Measurements from ENCODE around the gene MIR17HG. TPM values are rescaled to one million over a fixed set of nuclear protein-coding genes. Genes with fewer than 3 reads are reported as not detected.
"Not testable (repeated sequence)": the region's sequence is repeated elsewhere in the genome, so short reads cannot be mapped to it uniquely, and the experiment has no call there.

Gene MIR17HG
- polyA plus RNA-seq, 1 donor from 2014 or later = 0.79 TPM

- Histone ChIP-seq H3K27ac (ENCODE audit: low read length) (no peak overlapping the region), H2AFZ (ENCODE audit: low read depth, low read length) (no peak overlapping the region), H3F3A (ENCODE audit: insufficient read depth, low read length, poor library complexity, severe bottlenecking) (no peaks in the 10 kb centered on the region), H3K4me2 (ENCODE audit: low read length) (peak overlapping the region; percentile 50), H3K4me3 (ENCODE audit: low read length) (peak overlapping the region; percentile 75), H3K79me2 (replicated peaks; ENCODE audit: insufficient read depth, low read length) (peaks cover 45% of the 10 kb centered on the region), H4K20me1 (ENCODE audit: insufficient read depth) (peaks cover 12% of the 10 kb centered on the region), H3K9me3 (ENCODE audit: low read length) (no peaks in the 10 kb centered on the region), H3K9ac (ENCODE audit: low read length) (no peak overlapping the region), H3K9me2 (ENCODE audit: insufficient read depth, low read length) (no peaks in the 10 kb centered on the region), H3K27me3 (ENCODE audit: insufficient read depth, low read depth, low read length) (no peaks in the 10 kb centered on the region), H3K36me3 (ENCODE audit: insufficient read depth, low read length) (peaks cover 7% of the 10 kb centered on the region)
- no peak for TF ChIP-seq RAD21 (conservative IDR thresholded peaks at IDR 0.05)
These were observed 3.6 kb downstream of the MIR17HG start for GRCh38 chr13:91351123-91351522.

GRCh38 chr13:91351980-91352379 is 4.5 kb downstream of the MIR17HG start:
- H3F3A ChIP-seq (ENCODE audit: insufficient read depth, low read length, poor library complexity, severe bottlenecking) = no peaks in the 10 kb centered on the region
- peaks cover 45% of the 10 kb centered on the region for H3K79me2 ChIP-seq (replicated peaks; ENCODE audit: insufficient read depth, low read length)

DNA sequence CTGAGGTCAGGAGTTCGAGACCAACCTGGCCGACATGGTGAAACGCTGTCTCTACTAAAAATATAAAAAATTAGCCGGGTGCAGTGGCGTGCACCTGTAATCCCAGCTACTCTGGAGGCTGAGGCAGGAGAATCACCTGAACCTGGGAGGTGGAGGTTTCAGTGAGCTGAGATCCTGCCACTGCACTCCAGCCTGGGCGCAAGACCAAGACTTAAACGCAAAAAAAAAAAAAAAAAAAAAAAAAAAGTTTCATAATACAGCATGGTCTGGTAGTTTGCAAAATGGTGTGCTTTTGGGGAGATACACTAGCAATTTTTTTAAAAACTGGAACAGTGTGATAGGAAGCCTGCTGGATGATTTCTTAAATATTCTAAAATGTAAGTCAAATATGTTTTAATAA is 5.4 kb downstream of the MIR17HG start:
- H3K4me3 ChIP-seq (ENCODE audit: low read length) = not testable (repeated sequence)
- peaks cover 12% of the 10 kb centered on the region for H4K20me1 ChIP-seq (ENCODE audit: insufficient read depth)

More at GRCh38 chr13:91351980-91352379, 4.5 kb downstream of the MIR17HG start:
- Histone ChIP-seq H3K36me3 (ENCODE audit: insufficient read depth, low read length) (peaks cover 7% of the 10 kb centered on the region), H4K20me1 (ENCODE audit: insufficient read depth) (peaks cover 12% of the 10 kb centered on the region), H3K27ac (ENCODE audit: low read length) (no peak overlapping the region), H3K9me2 (ENCODE audit: insufficient read depth, low read length) (no peaks in the 10 kb centered on the region), H3K9me3 (ENCODE audit: low read length) (no peaks in the 10 kb centered on the region), H3K9ac (ENCODE audit: low read length) (no peak overlapping the region), H2AFZ (ENCODE audit: low read depth, low read length) (no peak overlapping the region), H3K27me3 (ENCODE audit: insufficient read depth, low read depth, low read length) (no peaks in the 10 kb centered on the region), H3K4me2 (ENCODE audit: low read length) (peak overlapping the region; percentile 25), H3K4me3 (ENCODE audit: low read length) (peak overlapping the region; percentile 14)
- TF ChIP-seq CTCF (IDR thresholded peaks at IDR 0.05; ENCODE audit: poor library complexity, severe bottlenecking) = no peak

DNA sequence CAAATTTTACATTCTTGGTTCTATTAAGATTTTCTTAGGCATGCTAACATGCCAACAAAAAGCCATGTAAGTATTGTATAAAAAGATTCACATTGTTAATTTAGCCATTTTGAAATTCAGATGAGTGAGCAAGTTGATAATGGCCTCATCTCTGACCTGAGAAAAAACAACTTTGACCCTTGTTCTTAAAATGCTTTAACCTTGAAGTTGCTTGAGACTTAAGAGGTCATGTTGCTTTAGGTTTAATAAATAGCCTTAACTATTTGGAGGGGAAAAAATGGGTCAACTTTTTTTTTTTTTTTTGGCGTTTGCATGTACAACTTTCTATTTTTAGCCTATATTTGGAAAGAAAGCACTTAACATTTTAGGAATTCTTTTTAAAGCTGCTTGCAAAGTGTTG is 6.0 kb downstream of the MIR17HG start:
- peaks cover 45% of the 10 kb centered on the region for H3K79me2 ChIP-seq (replicated peaks; ENCODE audit: insufficient read depth, low read length)
- no peaks in the 10 kb centered on the region for H3F3A ChIP-seq (ENCODE audit: insufficient read depth, low read length, poor library complexity, severe bottlenecking)
- H3K27me3 ChIP-seq (ENCODE audit: insufficient read depth, low read depth, low read length) = no peaks in the 10 kb centered on the region
- H3K9ac ChIP-seq (ENCODE audit: low read length) = no peak overlapping the region
- peaks cover 7% of the 10 kb centered on the region for H3K36me3 ChIP-seq (ENCODE audit: insufficient read depth, low read length)
- H3K27ac ChIP-seq (ENCODE audit: low read length) = no peak overlapping the region
- no peaks in the 10 kb centered on the region for H3K9me3 ChIP-seq (ENCODE audit: low read length)
- no peak overlapping the region for H3K4me3 ChIP-seq (ENCODE audit: low read length)
- no peak for TF ChIP-seq SMC3 (conservative IDR thresholded peaks at IDR 0.05; ENCODE audit: poor library complexity)
- no peak for TF ChIP-seq EZH2 (IDR thresholded peaks at IDR 0.05; ENCODE audit: borderline replicate concordance, insufficient read depth, low read length, poor library complexity, severe bottlenecking)
- TF ChIP-seq EP300 (conservative IDR thresholded peaks at IDR 0.05; ENCODE audit: poor library complexity, severe bottlenecking) = no peak
- no peak for TF ChIP-seq REST (IDR thresholded peaks at IDR 0.05; ENCODE audit: borderline replicate concordance)
- TF ChIP-seq MXI1 (conservative IDR thresholded peaks at IDR 0.05; ENCODE audit: poor library complexity, severe bottlenecking) = no peak
- no peak for TF ChIP-seq POLR2AphosphoS5 (IDR thresholded peaks at IDR 0.05)
- no peak for TF ChIP-seq RAD21 (conservative IDR thresholded peaks at IDR 0.05)
- no peak for TF ChIP-seq CTCF (IDR thresholded peaks at IDR 0.05; ENCODE audit: poor library complexity, severe bottlenecking)
- TF ChIP-seq TAF1 (IDR thresholded peaks at IDR 0.05; ENCODE audit: low read depth) = no peak
- no peak overlapping the region for H2AFZ ChIP-seq (ENCODE audit: low read depth, low read length)
- no peaks in the 10 kb centered on the region for H3K9me2 ChIP-seq (ENCODE audit: insufficient read depth, low read length)
- no peak overlapping the region for H3K4me2 ChIP-seq (ENCODE audit: low read length)
- H4K20me1 ChIP-seq (ENCODE audit: insufficient read depth) = peaks cover 12% of the 10 kb centered on the region

More for the DNA sequence above, 5.4 kb downstream of the MIR17HG start:
- not testable (repeated sequence) for H3K9ac ChIP-seq (ENCODE audit: low read length); H3K4me2 ChIP-seq (ENCODE audit: low read length); H2AFZ ChIP-seq (ENCODE audit: low read depth, low read length); H3K27me3 ChIP-seq (ENCODE audit: insufficient read depth, low read depth, low read length); H3K9me3 ChIP-seq (ENCODE audit: low read length); H3F3A ChIP-seq (ENCODE audit: insufficient read depth, low read length, poor library complexity, severe bottlenecking); H3K36me3 ChIP-seq (ENCODE audit: insufficient read depth, low read length); H3K9me2 ChIP-seq (ENCODE audit: insufficient read depth, low read length); H3K27ac ChIP-seq (ENCODE audit: low read length)
- H3K79me2 ChIP-seq (replicated peaks; ENCODE audit: insufficient read depth, low read length) = peaks cover 45% of the 10 kb centered on the region

Data from neural cell (in vitro differentiated cells).